ENCODE data around the gene TARP.
"Not testable (repeated sequence)": the region's sequence is repeated elsewhere in the genome, so short reads cannot be mapped to it uniquely, and the experiment has no call there.

Gene TARP

DNA sequence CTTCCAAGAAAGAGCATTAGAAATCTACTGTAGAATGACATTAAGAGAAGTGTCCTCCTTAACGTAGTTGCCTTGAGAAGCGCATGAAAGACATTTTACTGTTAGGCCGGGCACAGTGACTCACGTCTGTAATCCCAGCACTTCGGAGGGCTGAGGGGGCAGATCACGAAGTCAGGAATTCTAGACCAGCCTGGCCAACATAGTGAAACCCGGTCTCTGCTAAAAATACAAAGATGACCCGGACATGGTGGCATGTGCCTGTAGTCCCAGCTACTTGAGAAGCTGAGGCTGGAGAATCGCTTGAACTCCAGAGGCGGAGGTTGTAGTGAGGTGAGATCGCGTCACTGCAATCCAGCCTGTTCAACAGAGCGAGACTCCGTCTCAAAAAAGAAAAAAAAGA, 28.9 kb downstream of the TARP start:
- Histone ChIP-seq H3K27me3 (ENCODE audit: insufficient read depth, insufficient read length) (no peaks in the 10 kb centered on the region), H3K9me3 (ENCODE audit: insufficient read depth, low read length) (no peaks in the 10 kb centered on the region), H3K4me3 (ENCODE audit: insufficient read length, low read depth) (no peak overlapping the region), H3K9ac (ENCODE audit: insufficient read length, low read depth) (no peak overlapping the region), H3K4me1 (ENCODE audit: insufficient read depth, insufficient read length) (no peaks in the 10 kb centered on the region), H3K36me3 (ENCODE audit: insufficient read depth, insufficient read length, low read length) (no peaks in the 10 kb centered on the region)
- no peak for DNase-seq (ENCODE audit: low read depth, low spot score)
- no peak for TF ChIP-seq SUZ12 (IDR thresholded peaks at IDR 0.05; ENCODE audit: extremely low read depth, insufficient read depth, insufficient read length)
- no peak for TF ChIP-seq YY1 (IDR thresholded peaks at IDR 0.05; ENCODE audit: insufficient read depth, insufficient read length)
- no peak for TF ChIP-seq ZNF274 (IDR thresholded peaks at IDR 0.05; ENCODE audit: low read depth, low read length)

DNA sequence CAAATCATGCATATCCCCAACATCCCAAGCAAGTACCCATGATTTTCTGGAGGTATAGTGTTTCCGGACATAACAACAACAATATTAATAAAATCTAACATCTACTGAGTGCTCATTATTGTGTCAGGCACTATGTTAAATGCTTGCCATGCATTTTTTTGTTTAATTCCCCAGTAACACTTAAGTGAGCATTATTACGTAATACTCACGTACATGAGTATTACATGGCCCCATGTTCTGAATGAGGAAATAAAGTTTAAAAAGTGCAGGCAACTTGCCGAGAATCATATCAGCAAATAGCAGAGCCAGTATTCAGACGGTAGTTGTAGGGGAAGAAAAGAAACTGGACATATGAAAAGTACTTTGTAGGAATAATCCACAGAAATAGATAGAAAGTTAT, 30.1 kb downstream of the TARP start:
- H3K9ac ChIP-seq (ENCODE audit: insufficient read length, low read depth); H3K27me3 ChIP-seq (ENCODE audit: insufficient read depth, insufficient read length); H3K36me3 ChIP-seq (ENCODE audit: insufficient read depth, insufficient read length, low read length); DNase-seq (ENCODE audit: low read depth, low spot score); H3K4me1 ChIP-seq (ENCODE audit: insufficient read depth, insufficient read length); H3K4me3 ChIP-seq (ENCODE audit: insufficient read length, low read depth); H3K9me3 ChIP-seq (ENCODE audit: insufficient read depth, low read length): not testable (repeated sequence)

DNA sequence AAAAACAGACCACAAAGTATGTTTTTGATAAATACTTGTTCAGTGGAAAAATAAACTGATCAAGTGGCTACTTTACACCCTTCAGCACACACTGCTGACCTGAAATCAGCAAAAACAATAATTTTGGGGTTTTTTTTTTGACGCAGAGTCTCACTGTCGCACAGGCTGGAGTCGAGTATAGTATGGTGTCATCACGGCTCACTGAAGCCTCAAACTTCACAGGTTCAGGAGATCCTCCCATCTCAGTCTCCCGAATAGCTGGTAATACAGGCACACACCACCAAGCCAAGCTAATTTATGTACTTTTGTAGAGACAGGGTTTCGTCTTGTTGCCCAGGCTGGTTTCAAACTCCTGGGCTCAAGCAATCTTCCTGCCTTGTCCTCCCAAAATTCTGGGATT, 30.6 kb downstream of the TARP start:
- H3K27me3 ChIP-seq (ENCODE audit: insufficient read depth, insufficient read length): no peaks in the 10 kb centered on the region
- no peak overlapping the region for H3K9ac ChIP-seq (ENCODE audit: insufficient read length, low read depth)
- H3K4me1 ChIP-seq (ENCODE audit: insufficient read depth, insufficient read length): no peaks in the 10 kb centered on the region
- no peaks in the 10 kb centered on the region for H3K36me3 ChIP-seq (ENCODE audit: insufficient read depth, insufficient read length, low read length)
- no peak overlapping the region for H3K4me3 ChIP-seq (ENCODE audit: insufficient read length, low read depth)
- TF ChIP-seq SUZ12 (IDR thresholded peaks at IDR 0.05; ENCODE audit: extremely low read depth, insufficient read depth, insufficient read length) (no peak), ZNF274 (IDR thresholded peaks at IDR 0.05; ENCODE audit: low read depth, low read length) (no peak)
- no peaks in the 10 kb centered on the region for H3K9me3 ChIP-seq (ENCODE audit: insufficient read depth, low read length)
- no peak for DNase-seq (ENCODE audit: low read depth, low spot score)

DNA sequence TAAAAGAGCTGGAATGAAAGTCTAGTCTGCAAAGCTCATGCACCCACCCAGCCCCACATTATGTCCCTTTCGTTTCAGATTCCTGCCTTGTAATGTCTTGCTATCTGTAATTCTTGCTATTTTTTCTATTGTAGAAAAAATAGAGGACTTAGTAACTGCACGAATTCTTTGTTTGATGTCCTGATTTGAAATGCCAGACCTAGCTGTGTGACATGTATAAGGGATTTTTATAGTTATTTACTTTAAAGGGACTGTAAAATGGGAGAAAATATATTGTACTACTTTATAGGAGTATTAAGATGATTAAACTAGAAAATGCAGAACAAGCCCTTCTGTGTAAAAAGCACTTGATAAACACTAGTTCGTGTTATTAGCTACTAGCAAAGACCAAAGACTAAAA, 32.4 kb downstream of the TARP start:
- no peaks in the 10 kb centered on the region for H3K9me3 ChIP-seq (ENCODE audit: insufficient read depth, low read length)
- TF ChIP-seq ZNF274 (IDR thresholded peaks at IDR 0.05; ENCODE audit: low read depth, low read length) (no peak), SUZ12 (IDR thresholded peaks at IDR 0.05; ENCODE audit: extremely low read depth, insufficient read depth, insufficient read length) (no peak), YY1 (IDR thresholded peaks at IDR 0.05; ENCODE audit: insufficient read depth, insufficient read length) (no peak)
- H3K27me3 ChIP-seq (ENCODE audit: insufficient read depth, insufficient read length): no peaks in the 10 kb centered on the region
- no peaks in the 10 kb centered on the region for H3K36me3 ChIP-seq (ENCODE audit: insufficient read depth, insufficient read length, low read length)
- H3K4me1 ChIP-seq (ENCODE audit: insufficient read depth, insufficient read length): no peaks in the 10 kb centered on the region
- no peak overlapping the region for H3K9ac ChIP-seq (ENCODE audit: insufficient read length, low read depth)
- no peak for DNase-seq (ENCODE audit: low read depth, low spot score)
- no peak overlapping the region for H3K4me3 ChIP-seq (ENCODE audit: insufficient read length, low read depth)

DNA sequence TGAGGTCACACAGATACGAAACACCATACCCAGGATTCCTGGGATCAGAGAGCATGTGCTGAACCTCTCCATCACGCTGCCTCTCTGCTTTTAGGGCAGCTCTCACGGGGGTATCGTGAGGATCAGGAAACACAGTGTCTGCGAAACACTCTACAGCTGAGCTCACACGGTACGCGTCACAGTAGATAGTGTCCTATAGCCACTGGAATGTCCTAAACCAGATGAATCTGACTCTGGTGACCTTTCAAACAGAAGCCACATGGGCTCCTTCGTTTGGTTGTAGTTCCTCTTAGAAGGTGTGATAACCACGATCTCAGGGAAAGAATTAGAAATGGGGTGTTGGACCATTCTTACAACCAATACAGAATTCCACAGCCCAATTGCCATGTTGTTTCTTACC, 34.3 kb downstream of the TARP start:
- H3K4me1 ChIP-seq (ENCODE audit: insufficient read depth, insufficient read length); H3K27me3 ChIP-seq (ENCODE audit: insufficient read depth, insufficient read length); H3K36me3 ChIP-seq (ENCODE audit: insufficient read depth, insufficient read length, low read length); H3K4me3 ChIP-seq (ENCODE audit: insufficient read length, low read depth); DNase-seq (ENCODE audit: low read depth, low spot score); H3K9me3 ChIP-seq (ENCODE audit: insufficient read depth, low read length); H3K9ac ChIP-seq (ENCODE audit: insufficient read length, low read depth): not testable (repeated sequence)

DNA sequence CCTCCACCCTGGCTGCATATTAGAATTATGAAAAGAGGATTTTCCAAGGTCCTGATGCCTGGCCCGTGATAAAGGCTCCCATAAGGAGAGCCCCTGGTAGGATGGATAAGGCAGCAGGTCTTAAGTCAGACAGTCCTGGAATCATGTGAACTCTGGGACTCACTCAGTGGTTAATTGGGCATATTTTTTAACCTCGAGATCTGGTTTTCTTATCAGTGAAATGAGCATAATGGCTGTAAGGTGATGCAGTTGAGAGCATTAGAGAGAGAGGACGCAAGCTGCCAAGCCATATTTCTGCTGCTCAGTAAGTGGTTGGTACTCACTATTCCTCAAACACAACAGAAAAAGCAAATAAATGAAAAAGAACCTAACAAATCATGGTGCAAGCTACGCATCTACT, 37.8 kb downstream of the TARP start:
- Histone ChIP-seq H3K27me3 (ENCODE audit: insufficient read depth, insufficient read length) (no peaks in the 10 kb centered on the region), H3K9ac (ENCODE audit: insufficient read length, low read depth) (no peak overlapping the region), H3K36me3 (ENCODE audit: insufficient read depth, insufficient read length, low read length) (no peaks in the 10 kb centered on the region), H3K4me3 (ENCODE audit: insufficient read length, low read depth) (no peak overlapping the region), H3K4me1 (ENCODE audit: insufficient read depth, insufficient read length) (no peaks in the 10 kb centered on the region), H3K9me3 (ENCODE audit: insufficient read depth, low read length) (no peaks in the 10 kb centered on the region)
- TF ChIP-seq YY1 (IDR thresholded peaks at IDR 0.05; ENCODE audit: insufficient read depth, insufficient read length) (no peak), SUZ12 (IDR thresholded peaks at IDR 0.05; ENCODE audit: extremely low read depth, insufficient read depth, insufficient read length) (no peak), ZNF274 (IDR thresholded peaks at IDR 0.05; ENCODE audit: low read depth, low read length) (no peak)
- DNase-seq (ENCODE audit: low read depth, low spot score): no peak

DNA sequence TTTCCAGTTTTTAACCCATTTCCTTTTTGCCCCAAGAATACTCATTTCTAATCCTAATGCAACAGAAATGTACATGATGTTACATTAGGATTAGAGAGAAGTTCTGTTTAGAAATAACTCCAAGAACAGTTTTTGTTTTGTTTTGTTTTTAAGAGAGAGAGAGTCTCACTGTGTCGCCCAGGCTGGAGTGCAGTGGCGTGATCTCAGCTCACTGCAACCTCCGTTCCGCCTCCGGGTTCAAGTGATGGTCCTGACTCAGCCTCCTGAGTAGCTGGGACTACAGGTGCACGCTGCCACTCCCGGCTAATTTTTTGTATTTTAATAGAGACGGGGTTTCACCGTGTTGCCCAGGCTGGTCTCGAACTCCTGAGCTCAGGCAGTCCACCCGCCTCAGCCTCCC, 38.7 kb downstream of the TARP start:
- DNase-seq (ENCODE audit: low read depth, low spot score); H3K27me3 ChIP-seq (ENCODE audit: insufficient read depth, insufficient read length); H3K9ac ChIP-seq (ENCODE audit: insufficient read length, low read depth); H3K36me3 ChIP-seq (ENCODE audit: insufficient read depth, insufficient read length, low read length); H3K4me1 ChIP-seq (ENCODE audit: insufficient read depth, insufficient read length); H3K9me3 ChIP-seq (ENCODE audit: insufficient read depth, low read length); H3K4me3 ChIP-seq (ENCODE audit: insufficient read length, low read depth): not testable (repeated sequence)

DNA sequence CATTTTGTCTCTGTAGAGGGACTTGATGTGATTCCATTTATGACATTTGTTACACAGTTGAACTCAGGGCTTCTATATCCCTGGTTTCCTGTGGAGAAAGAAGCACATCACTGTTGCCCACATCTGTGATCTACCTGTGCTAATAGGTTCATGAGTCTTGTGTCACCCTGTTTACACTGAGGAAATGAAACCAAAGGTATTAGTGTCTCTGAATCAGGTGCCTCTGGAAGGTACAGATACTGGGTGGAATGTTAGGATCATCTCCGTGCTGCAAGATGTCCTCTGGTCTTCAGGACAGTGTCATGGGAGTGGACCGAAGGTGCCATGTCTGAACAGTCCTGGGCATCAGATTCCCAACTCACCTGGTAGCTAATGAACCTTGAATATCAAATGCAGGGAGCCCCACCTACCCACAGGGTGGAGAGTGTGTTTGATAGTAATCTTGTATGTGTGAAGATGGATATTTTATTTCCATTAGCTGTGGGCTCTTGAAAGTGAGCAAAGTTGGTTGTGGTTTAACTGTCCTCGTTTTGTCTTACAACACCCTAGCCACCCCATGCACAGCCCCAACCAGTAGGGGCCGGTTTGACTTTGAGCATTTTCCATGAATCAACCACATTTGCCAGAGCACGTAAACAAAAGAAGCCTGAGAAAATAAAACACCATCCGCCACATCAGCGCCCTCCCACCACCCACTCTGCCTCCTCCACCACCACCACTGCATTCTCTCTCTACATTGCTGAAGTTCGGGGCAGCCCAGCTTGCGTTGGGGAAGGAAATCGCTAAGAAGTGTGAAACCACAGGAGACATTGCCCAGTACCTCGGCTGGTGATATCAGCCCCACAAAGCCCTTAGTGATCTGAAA, 40.7 kb downstream of the TARP start:
- DNase-seq (ENCODE audit: low read depth, low spot score): no peak
- Histone ChIP-seq H3K4me3 (ENCODE audit: insufficient read length, low read depth) (no peak overlapping the region), H3K9me3 (ENCODE audit: insufficient read depth, low read length) (no peaks in the 10 kb centered on the region), H3K4me1 (ENCODE audit: insufficient read depth, insufficient read length) (no peaks in the 10 kb centered on the region), H3K9ac (ENCODE audit: insufficient read length, low read depth) (no peak overlapping the region), H3K36me3 (ENCODE audit: insufficient read depth, insufficient read length, low read length) (peaks cover 17% of the 10 kb centered on the region), H3K27me3 (ENCODE audit: insufficient read depth, insufficient read length) (no peaks in the 10 kb centered on the region)
- TF ChIP-seq ZNF274 (IDR thresholded peaks at IDR 0.05; ENCODE audit: low read depth, low read length) (no peak), YY1 (IDR thresholded peaks at IDR 0.05; ENCODE audit: insufficient read depth, insufficient read length) (no peak), SUZ12 (IDR thresholded peaks at IDR 0.05; ENCODE audit: extremely low read depth, insufficient read depth, insufficient read length) (no peak)

Data from NT2/D1 (cell line).